NCI-H2171 (cell line): Measurements from ENCODE around the gene PSMB1.

ENCODE experiments used
- DNase-seq: peaks from one replicate; lab custom pipeline; 2025; lab: John Stamatoyannopoulos, UW

Gene PSMB1

DNA sequence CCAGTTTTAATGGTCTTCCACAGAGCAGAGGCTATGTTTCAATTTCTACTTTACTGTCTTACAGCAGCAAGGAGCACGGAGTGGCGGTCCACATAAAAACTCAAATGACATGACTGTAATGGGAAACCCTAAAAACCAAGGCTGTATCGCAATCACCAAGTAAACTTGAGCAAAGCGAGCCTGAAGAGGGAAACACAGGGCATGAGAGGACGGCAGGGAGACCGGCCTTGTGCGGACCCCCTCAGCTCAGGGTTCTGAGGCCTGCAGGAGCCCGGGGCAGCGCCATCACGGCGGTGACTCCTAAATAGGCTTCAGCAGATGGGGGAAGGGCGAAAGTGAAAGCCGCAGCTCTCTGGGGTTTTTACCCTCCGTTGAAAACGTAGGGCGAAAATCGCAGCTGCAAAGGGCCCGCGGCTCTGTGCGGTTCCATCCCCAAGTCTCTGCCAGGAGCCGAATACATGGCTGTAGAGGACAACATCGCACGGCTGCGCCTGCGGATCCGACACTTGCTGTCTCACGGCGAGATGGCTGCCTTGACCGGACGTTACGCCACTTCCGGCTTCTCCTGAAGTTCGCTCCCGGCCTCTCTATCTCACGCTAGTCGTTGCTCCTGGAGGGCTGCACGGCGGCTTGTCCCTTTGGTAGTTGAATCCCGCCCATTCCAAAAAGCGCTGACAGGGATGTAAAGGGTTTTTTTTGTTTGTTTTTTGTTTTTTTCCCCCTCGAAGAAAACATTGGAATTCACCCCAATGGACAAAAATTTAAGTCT, at the start of gene PSMB1:
PSMB1 (minus strand) TSS at position 543 of the 769 bp plus-strand sequence; CDS start at position 478, 65 bp downstream.
- DNase-seq = peak; percentile 92

DNA sequence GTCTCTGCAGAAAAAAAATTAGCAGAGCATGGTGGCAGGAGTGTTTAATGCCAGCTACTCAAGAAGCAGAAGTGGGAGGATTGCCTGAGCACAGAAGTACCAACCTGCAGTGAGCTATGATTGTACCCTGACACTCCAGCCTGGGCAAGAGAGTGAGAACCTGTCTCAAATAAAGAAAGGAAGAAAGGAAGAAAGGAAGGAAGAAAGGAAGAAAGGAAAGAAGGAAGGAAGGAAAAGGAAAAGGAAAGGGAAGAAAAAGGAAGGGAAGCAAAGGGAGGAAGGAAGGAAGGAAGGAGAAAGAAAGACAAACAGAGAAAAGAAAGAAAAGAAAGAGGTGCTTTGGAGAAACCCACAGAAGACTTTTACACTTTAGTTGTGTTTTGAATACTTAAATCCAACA, 44.2 kb upstream of the PSMB1 start:
- DNase-seq = no peak

DNA sequence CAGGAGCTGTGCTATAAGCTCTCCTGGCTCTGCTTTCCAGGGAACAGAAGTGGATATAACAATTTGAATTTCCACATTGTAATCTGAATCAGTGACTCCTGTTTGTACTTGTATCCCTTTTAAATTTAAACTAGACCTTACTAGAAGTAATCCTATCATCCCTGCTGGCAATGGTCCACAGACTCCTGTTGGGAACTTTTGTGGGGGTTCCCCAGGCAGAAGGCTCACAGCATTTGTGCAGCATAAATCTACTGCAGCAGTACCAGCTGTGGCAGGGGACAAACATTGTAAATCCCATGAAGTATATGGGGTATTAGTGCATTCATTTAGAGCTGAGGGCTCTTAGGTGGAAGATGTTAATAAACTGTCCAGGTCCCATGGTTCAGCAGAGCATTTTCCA, 43.3 kb upstream of the PSMB1 start:
- DNase-seq = no peak

DNA sequence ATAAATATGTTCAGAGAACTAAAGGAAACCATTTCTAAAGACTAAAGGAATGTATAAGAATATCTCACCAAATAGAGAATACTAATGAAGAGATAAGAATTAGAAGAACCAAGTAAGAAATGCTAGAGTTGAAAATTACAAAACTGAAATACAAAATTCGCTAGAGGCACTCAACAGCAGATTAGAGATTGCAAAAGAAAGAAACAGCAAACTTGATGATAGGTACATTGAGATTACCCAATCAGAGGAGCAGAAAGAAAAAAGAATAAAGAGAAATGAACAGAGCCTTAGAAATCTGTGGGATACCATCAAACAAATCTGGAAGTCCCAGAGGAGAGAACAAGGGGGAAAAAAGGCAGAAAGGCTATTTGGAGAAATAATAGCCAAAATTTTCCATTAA, 37.6 kb upstream of the PSMB1 start:
- no peak for DNase-seq

DNA sequence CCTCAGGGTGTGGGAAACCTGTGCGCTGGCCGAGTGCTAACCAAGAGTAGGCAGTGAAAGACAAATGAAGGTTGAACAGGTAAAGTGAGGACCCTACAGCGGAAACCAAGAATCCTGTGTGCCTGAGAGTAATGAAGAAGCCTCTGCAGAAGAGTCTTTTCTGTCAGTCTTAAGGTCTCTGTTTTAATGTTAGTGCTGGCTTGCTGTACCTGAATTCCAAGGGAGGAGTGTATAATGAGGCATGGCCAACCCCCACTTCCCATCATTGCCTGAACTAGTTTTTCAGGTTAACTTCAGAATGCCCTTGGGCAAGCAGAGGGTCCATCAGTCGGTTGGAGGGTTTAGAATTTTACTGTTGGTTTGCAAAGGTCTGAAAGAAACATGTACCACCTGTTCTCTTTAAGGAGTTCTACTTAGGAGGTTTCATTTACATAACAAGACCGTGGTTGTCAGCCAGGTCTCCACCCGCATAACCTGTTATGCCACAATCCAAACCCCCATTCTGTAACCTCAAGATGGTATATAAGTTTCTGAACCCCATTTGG, 31.9 kb upstream of the PSMB1 start:
- DNase-seq = no peak

DNA sequence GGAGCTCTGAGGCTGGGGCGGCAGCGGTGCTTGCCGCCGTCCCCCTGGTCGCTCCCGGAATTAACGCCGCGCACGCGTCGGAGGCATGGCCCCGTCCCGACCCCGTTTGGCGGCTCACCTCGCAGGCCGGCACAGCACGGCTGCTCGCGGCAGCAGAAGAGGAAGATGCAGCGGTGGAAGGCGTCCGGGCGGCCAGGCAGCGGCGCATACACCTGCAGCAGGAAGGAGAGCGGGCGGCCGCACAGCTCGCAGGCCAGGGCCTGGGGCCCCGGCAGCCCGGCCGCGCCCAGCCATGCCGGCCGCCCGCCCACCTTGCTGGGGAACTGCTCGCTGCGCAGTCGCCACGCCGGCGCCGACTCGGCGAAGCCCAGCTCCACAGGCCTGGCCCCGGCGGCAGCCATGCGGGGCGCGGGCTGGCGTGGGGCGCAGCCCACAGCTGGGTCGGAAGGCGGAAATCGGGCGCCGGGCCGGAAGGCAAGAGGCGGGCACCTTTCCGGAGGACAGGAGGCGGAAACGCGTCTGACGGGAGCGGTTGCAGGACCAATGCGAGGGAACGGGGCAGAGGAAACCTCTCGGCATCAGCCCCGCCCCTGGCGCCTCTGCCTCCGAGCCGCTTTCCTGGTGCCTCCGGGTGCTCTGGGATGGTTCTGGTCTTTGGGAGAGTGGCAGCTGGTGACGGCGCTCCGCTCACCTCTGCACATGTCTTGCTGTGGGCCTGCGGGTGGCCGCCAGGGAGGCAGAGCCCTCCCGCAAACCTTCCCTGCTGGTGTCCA, 31.3 kb upstream of the PSMB1 start, which contains the start of gene PDCD2:
PDCD2 (minus strand) TSS at position 457 of the 773 bp plus-strand sequence; CDS start at position 401, 56 bp downstream.
- peak; percentile 96 for DNase-seq

DNA sequence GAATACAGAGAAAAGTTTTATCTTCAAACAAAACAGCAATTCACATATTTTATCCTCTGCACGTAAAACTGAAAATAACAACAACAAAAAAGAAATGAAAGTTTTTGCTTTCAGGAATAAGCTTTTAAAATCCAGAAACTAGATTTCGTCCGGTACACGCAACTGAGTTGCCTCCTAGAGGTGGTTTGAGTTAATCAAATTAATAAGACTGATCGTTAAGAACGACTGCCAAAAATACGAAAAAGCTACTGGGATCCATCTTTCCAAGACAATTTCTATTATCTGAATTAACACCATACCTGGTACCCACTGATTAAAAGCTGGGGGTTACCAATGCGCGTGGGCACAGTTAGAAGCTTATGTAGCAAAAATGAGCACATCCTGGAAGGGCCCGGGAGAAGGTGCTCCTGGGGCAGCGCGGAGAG, 30.7 kb upstream of the PSMB1 start:
- no peak for DNase-seq

DNA sequence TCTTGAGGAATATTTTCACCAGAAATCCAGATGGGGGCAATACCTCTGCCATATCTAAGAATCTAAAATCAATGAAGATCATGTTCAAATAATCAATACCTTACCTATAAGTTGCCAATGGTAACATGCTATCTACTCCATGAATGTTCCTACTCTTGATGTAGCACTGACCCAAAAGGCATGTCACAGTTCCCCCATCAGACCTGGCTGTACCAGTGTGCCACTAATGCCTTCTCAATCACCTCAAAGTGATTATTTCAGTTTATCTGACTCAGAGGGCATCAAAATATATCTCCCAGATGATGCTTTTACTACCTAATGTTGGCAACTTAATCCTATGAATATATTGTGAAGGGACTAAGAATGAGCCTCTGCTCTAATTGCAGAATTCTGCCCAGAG, 25.8 kb upstream of the PSMB1 start:
- DNase-seq = no peak

DNA sequence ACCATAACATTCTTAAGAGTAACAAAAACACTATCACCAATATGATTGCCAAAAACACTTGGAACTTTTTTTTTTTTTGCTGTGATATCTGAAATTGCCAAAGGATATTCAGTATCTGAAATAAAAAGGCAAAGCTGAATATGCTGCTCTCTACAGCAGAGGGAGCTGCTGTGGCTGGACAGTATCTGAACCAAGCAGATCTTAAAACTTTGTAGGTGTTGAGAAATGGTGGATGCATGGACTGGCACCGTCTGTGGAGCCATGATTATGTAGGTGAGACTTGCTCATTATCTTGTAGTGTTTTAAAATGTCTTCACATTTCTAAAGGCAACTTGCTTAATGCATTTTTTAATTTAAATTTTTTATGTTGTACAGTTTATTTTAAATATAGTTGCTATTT, 22.1 kb upstream of the PSMB1 start:
- no peak for DNase-seq

DNA sequence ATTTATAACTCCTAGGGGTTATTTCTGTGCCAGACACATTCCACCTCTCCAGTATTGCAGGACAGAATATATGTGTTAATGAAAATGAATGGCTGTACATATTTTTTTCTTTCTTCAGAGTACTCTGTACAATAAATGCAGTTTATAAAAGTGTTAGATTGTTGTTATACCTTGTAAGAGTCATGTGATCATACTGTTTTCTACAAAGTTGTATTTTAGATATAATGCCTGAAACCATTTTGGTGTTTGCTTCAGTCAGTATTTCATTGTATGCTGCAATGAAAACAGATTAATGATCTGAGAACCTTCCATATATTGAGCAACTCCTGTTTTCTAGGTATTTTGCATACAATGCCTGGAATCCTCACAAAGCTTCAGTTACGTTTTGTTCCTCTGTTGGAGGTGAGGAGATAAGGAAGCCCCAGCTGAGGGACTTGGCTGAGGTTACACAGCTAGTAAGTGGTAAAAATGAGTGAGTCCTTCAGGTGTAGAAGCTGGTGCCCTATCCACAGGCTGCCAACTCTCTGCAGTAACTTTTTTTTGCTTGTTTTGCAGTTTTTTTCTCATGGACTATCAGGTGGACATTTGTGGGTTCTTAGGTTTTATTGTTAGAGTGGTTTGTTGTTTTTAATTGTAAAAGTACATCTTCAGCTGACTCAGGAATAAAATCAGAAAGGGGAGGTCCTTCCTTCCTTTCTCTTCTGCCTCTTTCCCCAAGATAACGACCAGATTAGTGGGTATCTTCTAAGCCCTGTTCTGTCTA, 19.8 kb upstream of the PSMB1 start:
- DNase-seq = no peak

DNA sequence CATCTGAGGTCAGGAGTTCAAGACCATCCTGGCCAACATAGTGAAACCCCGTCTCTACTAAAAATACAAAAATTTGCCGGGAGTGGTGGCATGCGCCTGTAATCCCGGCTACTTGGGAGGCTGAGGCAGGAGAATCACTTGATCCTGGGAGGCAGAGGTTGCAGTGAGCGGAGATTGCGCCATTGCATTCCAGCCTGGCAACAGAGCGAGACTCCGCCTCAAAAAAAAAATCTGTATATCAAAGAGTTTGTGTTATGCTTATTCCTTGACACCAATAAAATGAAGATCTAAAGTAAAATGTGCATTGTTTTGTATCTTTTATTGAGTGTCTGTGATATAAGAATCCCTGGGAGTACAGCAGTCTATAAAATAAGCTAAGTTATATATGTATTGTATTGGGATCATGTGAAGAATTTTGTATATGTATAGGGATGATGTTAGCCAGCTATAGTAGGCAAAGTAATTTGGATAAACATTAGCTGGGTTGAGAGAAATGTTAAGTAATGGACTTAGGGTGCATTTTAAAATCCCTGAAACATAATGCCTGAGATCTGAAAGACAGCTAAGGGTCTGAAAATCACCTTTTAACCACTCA, 11.9 kb upstream of the PSMB1 start:
- no peak for DNase-seq

DNA sequence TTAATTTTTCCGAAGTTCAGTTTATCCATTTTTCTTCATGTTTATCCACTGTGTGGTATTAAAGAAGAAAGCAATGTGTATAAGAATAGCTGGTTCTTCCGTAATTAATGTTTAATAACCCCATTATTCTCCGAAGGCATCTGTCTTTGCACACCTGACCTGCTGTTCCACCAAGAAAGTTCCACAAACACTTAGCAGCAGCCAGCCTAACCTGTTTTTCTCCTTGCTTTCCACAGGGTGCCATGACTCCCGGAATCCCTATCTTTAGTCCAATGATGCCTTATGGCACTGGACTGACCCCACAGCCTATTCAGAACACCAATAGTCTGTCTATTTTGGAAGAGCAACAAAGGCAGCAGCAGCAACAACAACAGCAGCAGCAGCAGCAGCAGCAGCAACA, 8.4 kb upstream of the PSMB1 start:
- DNase-seq = no peak

DNA sequence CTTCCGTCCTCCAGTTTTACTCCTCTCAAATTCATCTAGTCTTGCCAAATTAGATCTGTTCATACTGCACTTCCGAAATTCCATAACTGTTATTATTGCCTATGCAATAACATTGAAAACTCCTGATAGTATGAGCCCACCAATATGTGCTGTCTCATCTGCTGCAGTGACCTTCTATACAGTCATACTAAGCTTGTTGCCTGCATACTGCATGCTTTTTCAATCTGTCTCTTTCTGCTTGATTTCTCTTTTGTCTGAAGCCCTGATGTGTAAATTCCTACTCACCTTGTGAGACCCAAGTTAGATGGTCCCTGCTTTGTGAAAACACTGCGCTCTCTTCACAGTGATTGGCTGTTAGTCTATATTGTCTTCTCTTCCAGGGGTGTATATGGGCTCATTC, 2.2 kb upstream of the PSMB1 start:
- DNase-seq = no peak

DNA sequence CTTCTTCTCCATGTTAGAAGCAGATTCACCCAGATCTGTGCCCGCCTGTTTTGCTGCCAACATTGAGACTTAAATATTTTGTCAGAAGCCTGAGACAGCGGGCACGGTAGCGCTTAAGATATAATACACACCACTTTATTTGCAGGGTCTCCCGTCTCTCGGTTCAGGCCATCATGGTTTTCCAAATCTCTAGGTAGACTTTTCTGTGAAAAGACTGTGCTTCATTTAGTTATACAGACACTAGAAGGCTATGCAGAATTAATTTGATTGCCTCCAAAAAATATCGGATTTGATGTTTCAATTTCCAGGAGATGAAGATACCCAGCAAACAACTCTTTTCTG, 1.7 kb upstream of the PSMB1 start:
- no peak for DNase-seq

DNA sequence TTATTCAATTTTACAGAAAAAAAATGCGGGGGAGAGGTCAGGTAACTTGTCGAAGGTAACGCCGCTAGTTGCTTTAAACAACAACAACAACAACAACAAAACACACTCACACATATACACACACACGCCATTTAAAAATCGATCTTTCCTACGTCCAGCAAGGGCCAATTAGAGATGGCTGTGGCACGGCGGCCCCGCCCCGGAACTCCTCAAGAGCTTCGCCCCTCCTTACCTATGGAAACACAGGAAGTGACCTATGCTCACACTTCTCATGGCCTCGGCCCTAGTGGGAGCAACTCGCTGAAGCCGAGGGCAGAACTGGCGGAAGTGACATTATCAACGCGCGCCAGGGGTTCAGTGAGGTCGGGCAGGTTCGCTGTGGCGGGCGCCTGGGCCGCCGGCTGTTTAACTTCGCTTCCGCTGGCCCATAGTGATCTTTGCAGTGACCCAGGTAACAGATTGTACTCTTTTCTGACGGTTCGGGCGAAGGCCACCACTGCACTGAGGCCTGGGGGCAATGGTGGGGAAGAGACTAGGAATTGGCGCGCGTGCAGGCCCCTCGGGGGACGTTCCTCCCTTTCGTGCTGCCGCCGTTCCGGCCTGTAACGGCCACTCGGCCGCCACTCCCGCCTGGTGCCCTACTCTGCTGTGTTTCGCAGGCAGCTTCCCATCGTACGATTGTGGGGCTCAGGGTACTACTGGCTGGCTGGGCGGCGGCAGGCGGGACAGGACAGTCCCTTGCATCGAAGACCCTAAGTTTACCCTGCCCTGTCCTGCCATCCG, 1.1 kb upstream of the PSMB1 start, which contains the start of gene TBP:
TBP (plus strand) TSS at position 357 of the 783 bp plus-strand sequence. CDS start 2,661 bp downstream, outside the sequence.
- DNase-seq = peak; percentile 98

DNA sequence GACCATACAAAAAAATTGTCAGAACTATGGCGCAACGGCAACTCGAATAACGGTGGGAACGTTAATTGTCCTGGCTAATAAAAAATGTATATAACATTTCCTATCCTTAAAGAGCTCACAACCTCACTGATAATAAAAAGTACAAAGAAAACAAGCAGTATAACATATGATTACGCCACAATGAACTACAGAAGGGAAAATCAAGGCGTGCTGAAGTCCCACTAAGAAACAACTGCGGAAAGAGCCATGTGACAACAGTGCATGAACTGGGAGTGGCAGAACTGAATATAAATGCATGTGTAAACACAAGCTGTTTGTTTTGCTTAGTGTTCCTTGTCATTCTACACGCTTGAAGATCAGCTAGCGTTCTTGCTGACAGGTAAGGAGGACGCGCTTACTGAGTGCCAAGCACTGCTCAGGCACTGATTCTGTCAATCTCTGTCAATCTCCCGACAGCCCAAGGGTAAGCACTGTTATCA, 466 bp upstream of the PSMB1 start:
- no peak for DNase-seq

DNA sequence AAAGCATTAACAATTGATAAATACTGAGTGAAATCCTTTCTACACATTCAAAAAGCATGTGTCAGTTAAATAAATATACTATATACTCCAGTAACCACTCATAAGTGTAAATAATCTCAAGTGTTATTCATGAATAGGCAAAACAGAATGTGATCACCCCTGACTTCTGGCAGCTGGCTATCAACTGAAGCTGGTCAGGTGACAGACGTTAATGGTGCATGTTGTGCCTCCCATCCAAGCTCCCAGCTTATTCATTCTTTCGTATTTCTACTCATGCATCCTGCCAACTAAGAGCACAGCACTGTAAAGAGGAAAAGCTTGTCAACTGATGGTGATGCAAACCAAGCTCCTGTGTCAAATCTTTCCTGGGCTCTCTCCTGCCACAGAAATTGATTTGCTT, 7.7 kb downstream of the PSMB1 start:
- DNase-seq = no peak

DNA sequence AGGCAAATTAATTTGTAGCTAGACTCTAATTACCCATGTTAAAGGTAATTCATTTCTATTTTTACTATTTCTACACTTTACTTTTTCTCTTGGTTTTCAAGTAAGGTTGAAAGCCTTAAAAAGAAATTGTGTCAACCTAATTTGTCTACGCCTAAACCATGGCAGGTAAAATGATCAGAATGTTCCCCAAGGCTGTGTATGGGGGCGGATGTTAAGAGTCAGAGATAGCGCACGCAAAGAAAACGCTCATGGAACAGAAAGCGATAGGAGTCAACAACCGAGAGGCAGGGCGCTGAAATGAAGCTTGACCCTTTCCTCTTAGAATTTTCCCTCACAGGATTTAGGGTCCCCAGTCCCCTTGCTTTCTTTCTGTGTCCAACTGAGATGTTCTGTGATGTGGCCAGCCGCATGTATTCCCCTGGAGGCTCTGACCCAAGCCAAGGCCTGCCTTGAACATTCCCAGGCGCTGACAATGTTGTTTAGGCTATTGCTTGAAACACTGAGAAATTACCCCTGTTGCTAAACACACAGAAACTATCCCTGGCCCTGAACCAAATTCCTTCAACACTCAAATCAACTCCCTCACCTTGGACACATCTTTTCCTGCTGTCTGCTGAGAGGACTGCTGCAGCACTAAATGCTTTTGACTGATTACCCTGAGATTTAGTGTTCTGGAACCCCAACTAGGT, 10.9 kb downstream of the PSMB1 start:
- no peak for DNase-seq

DNA sequence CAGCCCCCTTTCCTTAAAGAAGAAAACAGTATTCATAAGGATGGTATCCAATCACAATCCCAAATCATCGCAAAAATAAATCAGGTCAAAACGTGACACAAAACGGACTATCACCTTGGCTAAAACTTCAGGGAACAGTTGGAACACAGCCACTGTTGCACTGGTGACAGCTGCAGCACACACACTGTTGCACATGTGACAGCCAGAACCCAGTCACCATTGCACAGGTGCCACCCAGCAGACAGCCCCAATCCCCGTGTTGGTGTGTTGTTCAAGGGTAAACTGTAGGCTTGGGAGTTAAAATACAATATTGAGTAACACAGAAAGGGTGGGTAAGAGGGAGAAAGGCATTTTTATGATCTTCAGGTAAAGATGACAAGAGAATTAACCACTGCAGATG, 15.8 kb downstream of the PSMB1 start:
- no peak for DNase-seq

DNA sequence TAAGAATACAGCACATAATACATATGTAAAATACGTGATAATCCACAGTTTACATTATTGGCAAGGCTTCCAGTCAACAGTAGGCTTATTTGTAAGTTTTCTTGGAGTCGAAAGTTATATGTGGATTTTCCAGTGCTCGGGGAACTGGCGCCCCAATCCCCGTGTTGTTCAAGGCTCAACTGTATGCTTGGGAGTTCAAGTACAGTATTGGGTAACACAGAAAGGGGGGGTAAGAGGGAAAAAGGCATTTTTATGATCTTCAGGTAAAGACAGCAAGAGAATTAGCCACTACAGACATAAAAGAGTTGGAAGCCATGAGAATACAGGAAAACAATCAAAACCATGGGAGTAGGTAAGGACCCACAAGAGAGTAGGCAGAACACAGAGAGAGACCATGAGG, 16.4 kb downstream of the PSMB1 start:
- DNase-seq = no peak
